GM12874 (cell line): ENCODE results near the gene CCDC170.

Experiments used
- TF ChIP-seq, protein P1 (sequence below): IDR thresholded peaks from 2 replicates; pipeline ENCODE4 v1.5.1; 2011; ENCODE audit warnings: low read depth, mild to moderate bottlenecking, control low read depth, low read length, moderate library complexity; ENCODE audit not compliant: insufficient read depth

Gene CCDC170

DNA sequence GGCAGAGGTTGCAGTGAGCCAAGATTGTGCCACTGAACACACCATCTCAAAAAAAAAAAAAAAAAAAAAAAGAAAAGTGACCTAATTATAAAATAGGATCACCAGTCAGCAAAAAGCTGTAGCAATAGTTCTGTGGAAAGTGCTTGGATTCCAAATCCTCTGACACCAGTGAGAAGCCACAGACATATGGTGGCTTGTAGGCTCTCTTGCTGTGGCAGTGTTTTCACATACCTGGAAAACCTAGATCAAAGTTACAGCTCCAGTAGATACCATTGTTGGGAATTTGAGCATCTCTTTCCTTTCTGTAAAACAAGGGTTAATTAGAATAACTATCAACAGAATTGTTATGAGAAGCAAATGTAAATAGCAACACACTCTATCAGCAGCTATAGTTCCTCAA lies 4.1 kb downstream of the CCDC170 start:
- TF ChIP-seq, protein P1, sequence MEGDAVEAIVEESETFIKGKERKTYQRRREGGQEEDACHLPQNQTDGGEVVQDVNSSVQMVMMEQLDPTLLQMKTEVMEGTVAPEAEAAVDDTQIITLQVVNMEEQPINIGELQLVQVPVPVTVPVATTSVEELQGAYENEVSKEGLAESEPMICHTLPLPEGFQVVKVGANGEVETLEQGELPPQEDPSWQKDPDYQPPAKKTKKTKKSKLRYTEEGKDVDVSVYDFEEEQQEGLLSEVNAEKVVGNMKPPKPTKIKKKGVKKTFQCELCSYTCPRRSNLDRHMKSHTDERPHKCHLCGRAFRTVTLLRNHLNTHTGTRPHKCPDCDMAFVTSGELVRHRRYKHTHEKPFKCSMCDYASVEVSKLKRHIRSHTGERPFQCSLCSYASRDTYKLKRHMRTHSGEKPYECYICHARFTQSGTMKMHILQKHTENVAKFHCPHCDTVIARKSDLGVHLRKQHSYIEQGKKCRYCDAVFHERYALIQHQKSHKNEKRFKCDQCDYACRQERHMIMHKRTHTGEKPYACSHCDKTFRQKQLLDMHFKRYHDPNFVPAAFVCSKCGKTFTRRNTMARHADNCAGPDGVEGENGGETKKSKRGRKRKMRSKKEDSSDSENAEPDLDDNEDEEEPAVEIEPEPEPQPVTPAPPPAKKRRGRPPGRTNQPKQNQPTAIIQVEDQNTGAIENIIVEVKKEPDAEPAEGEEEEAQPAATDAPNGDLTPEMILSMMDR, result no peak

DNA sequence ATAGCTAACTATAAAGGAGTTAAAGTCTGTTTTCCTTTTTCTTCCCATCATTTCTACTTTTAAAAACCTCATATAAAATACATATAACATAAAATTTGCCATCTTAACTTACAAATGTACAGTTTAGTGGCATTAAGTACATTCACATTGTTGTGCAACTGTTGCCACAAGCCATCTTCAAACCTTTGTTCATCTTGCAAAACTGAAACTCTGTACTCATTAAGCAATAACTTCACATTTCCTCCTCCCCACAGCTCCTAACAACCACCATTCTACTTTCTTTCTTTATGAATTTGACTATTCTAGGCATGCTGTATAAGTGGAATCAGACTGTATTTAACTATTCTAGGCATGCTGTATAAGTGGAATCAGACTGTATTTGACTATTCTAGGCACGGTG lies 4.5 kb downstream of the CCDC170 start:
- TF ChIP-seq, protein P1, result no peak

DNA sequence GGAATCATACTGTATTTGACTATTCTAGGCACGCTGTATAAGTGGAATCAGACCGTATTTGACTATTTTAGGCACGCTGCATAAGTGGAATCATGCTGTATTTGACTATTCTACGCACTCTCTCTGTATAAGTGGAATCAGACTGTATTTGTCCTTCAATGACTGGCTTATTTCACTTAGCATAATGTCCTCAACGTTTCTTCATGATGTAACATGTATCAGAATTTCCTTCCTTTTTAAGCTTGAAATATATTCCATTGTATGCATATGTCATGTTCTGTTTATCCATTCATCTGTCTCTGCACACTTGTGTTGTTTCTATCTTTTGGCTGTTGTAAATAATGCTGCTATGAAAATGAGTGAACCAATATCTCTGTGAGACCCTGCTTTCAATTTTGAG lies 5.7 kb downstream of the CCDC170 start:
- TF ChIP-seq, protein P1, result no peak

DNA sequence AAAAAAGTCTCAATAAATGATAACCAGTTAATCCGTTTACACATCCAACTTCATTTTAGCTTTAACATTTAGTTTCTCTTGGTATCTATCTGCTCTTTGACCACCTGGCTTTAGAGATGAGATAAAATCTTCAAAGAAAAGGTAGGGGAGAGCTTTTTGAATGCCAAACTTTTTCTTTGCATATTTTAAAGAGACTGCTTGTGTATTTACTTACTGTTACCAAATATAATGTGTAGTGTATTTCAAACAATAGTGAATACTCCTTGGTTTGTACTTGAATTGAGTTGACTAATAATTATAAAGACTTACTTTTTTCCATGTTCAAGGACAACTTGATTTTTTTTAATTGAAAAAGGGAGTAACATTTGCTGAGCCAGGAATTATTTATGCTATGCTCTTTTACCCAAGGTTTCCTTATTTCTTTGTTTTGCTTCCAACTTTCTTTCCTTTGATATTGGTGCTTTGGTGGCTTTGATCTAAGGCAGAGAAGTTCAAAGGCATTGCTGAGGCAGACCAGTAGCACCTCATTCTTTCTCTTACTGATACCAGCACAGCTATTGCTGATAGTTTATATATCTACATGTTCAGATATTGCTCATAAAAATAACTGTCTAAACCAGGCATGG lies 7.8 kb downstream of the CCDC170 start:
- TF ChIP-seq, protein P1, result no peak

DNA sequence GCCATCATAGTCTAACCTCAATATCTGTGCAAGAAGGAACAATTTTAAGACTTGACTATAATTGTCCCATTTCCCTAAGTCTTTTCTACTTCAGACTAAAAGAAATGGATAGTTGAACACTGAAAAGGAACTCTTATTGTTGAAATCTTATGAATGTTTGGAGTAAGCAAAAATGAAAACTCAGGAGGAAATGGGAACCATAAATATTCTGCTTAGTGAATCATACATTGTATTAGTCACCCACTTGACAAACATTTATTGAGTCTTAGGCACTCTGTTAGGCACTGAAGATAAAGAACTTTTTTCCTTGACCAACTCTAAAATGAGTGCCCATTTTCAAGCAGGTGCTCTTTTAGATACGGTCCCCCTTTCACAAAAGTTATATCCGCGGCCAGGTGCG lies 8.7 kb downstream of the CCDC170 start:
- TF ChIP-seq, protein P1, result no peak

DNA sequence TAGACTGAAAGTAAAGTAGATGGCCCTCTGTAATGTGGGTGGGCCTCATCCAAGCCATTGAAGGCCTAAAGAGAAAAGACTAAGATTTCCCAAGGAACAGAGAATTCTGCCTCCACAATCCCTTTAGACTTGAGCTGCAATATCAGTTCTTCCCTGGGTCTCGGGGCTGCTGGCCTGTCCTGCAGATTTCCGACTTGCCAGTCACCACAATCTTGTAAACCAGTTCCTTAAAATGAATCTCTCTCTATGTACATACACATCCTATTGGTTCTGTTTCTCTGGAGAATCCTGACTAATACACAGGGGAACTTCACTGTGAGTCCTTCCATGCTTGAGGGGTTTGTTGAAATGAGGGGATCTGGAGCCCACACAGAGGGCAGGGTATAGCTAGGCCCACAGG lies 12.9 kb downstream of the CCDC170 start:
- TF ChIP-seq, protein P1, result no peak

DNA sequence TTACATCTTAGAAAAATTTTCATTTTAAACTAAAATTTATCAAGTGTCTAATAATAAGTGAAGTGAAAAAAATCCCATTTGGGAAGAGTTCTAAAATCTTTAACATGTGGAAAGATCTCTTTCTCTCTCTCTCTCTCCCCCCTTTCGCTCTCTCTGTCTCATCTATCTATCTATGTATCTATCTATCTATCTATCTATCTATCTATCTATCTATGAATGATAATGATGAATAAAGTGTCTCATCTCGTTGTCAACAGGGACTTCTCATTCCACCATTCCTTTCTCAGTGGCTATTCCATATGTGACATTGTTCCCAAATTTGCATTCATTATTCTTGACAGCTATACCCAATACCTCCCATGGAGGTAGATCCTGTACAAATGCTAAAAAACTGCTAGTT lies 15.2 kb downstream of the CCDC170 start:
- TF ChIP-seq, protein P1, result no peak
